GM18909 (cell line): ENCODE results near the gene SELP.
A peak's percentile ranks its signal among the peaks of the same experiment; 100 is the strongest.
"Not testable (repeated sequence)": the region's sequence is repeated elsewhere in the genome, so short reads cannot be mapped to it uniquely, and the experiment has no call there.

ENCODE experiments used
- ATAC-seq: cut with Tn5 transposase; IDR thresholded peaks from one replicate; pipeline ENCODE4 v1.9.1; 2021; ENCODE audit warnings: mild to moderate bottlenecking; ENCODE audit not compliant: unreplicated experiment, poor library complexity

The SELP gene

DNA sequence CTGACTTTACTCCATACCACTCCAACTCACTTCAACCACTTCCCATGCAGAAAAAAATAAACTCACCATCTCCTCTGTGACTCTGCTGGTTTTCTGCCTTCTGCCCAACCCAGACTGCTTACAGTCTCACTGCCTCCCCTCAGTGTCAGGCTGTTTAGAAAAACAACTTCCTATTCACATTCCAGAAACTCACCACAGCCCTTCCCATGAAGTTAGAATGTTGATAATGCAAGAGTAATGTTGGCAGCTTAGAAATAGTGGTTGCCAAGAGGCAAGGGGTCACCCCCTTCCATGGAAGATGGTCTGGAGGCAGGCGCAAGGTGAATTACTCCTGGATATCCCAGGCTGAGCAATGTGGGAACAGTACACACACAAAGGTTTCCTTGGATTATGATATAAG lies at the start of gene SELP:
SELP (minus strand) TSS at position 119 of the 400 bp plus-strand sequence; CDS start at position 69, 50 bp downstream.
- ATAC-seq = no peak

DNA sequence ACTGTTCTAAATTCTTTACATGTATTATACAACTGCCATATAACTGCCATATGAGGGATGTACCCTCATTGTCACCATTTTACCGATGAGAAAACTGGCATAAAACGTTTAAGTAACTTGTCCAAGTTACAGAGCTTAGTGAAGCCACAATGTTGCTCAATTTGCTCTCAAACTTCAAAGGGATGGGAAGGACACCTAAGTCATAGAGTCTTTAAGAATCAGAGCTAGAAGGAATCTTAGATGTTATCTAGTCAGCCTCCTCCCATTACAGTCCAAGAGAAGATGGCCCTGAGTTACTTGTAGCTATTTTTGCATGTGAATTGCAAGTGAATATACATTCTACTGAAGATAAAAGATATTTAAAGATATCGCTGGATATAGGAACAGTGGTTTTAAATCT lies 49.8 kb upstream of the SELP start:
- ATAC-seq = no peak

DNA sequence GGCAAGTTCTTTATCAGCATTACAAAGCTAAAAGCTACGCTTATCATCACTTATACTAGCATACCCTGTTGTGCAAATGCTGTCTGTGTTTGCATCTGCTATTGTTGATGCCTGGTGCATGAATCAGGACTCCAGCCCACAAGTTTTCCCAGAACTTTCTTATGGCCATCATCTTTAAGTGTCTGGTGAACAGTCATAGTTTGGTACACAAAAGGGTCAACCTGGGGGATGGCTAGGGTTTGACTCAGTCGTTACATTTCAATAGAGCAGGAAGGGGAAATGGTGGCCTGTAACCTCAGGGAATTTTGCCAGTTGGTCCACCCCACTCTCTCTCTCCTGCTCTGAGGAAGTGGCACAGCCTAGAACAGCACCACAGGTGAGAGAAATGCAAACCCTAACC lies 46.1 kb upstream of the SELP start:
- ATAC-seq = no peak

DNA sequence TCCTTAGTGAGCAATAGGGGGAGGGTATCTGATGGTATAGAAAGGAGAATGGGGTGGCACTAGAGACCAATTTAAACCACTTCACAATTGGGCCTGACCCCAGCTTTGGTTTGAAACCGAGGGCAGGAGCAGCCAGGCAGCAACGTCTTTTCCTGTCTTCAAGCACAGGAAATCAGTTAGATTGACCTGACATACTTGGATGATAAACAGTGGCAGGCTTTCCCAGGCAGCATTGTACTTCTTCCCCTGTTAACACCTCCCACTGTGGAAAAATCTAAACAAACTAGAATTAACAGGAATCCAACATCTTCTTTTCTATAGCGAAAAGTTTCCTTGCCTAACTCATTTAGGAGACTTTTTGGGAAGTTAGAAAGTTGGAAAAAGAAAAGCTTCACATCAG lies 40.9 kb upstream of the SELP start:
- ATAC-seq = no peak

DNA sequence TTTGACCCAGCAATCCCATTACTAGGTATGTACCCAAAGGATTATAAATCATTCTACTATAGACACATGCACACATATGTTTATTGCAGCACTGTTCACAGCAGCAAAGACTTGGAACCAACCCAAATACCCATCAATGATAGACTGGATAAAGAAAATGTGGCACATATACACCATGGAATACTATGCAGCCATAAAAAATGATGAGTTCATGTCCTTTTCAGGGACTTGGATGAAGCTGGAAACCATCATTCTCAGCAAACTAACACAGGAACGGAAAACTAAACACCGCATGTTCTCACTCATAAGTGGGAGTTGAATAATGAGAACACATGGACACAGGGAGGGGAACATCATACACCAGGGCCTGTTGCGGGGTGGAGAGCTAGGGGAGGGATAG lies 40.3 kb upstream of the SELP start:
- not testable (repeated sequence) for ATAC-seq

DNA sequence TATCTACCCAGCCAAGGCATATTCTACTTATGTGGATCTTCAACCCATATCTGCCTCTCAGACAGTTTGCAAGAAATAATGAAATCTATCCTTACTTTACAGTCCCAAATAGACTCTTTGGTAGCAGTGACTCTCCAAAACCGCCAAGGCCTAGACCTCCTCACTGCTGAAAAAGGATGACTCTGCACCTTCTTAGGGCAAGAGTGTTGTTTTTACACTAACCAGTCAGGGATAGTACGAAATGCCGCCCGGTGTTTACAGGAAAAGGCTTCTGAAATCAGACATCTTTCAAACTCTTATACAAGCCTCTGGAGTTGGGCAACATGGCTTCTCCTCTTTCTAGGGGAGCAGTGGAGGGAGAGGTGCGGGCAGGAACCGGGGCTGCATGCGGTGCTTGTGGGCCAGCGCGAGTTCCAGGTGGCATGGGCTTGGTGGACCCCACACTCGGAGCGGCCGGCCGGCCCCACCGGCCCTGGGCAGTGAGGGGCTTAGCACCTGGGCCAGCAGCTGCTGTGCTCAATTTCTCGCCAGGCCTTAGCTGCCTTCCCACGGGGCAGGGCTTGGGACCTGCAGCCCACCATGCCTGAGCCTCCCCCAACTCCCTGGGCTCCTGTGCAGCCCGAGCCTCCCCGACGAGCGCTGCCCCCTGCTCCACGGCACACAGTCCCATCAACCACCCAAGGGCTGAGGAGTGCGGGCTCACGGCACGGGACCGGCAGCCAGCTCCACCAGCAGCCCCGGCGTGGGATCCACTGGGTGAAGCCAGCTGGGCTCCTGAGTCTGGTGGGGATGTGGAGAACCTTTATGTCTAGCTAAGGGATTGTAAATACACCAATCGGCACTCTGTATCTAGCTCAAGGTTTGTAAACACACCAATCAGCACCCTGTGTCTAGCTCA lies 38.0 kb upstream of the SELP start:
- not testable (repeated sequence) for ATAC-seq

DNA sequence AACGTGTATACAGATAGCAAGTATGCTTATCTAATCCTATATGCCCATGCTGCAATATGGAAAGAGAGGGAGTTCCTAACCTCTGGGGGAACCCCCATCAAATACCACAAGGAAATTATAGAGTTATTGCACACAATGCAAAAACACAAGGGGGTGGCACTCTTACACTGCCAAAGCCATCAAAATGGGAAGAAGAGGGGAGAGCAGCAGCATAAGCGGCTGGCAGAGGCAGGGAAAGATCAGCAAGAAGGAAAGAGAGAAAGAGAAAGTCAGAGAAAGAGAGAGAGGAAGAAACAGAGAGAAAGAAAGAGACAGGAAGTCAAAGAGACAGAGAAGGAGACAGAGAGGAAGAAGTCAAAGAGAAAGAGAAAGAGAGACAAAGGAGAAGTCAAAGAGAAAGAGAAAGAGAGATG lies 37.3 kb upstream of the SELP start:
- peak; percentile 71 for ATAC-seq

DNA sequence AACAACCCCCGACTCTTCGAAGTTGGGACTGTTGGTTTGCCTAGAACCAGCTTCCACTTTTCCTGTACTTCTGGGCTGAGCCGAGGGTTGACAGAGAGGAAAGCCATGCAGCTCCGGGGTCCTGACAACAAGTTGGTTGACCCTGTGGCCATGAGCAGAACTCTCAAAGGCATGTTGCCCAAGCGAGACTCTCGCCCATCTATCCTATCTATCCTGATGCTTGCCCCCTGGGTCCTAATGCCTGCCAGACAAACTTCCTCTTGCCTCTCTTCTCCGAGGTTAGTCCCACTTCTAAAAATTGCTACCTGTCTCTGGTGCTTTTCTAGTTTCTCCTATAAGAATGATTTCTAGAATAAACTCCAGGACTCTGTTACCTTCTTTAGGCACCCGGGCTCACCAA lies 32.8 kb upstream of the SELP start:
- not testable (repeated sequence) for ATAC-seq

DNA sequence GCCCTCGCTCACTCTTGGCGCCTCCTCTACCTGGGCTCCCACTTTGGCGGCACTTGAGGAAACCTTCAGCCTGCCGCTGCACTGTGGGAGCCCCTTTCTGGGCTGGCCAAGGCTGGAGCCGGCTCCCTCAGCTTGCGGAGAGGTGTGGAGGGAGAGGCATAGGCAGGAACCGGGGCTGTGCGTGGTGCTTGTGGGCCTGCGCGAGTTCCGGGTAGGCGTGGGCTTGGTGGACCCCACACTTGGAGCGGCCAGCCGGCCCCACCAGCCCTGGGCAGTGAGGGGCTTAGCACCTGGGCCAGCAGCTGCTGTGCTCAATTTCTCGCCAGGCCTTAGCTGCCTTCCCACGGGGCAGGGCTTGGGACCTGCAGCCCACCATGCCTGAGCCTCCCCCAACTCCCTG lies 31.1 kb upstream of the SELP start:
- ATAC-seq = not testable (repeated sequence)

DNA sequence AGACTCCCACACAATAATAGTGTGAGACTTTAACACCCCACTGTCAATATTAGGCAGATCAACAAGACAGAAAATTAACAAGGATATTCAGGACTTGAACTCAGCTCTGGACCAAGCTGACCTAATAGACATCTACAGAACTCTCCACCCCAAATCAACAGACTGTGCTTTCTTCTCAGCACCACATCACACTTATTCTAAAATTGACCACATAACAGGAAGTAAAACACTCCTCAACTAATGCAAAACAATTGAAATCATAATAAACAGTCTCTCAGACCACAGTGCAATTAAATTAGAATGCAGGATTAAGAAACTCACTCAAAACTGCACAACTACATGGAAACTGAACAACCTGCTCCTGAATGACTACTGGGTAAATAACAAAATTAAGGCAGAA lies 28.9 kb upstream of the SELP start:
- ATAC-seq = not testable (repeated sequence)

DNA sequence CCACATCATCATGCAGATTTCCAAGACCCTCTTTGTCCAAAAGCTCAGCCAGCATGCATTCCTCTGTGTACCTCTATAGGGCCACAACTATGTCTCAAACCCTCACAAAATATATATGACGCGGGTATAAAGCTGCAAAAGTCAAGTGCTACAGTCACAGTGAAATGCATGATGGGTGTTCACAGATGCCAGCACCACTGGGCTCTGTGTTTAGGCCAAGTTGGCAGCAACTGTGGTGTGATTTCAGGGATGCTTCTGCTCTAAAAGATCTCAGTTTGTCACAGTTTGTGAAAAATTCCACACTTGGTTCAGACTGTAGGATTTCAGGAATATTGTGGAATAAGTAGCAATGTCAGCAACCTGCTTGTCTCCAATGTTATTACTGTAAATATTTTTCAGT lies 23.9 kb upstream of the SELP start:
- no peak for ATAC-seq

DNA sequence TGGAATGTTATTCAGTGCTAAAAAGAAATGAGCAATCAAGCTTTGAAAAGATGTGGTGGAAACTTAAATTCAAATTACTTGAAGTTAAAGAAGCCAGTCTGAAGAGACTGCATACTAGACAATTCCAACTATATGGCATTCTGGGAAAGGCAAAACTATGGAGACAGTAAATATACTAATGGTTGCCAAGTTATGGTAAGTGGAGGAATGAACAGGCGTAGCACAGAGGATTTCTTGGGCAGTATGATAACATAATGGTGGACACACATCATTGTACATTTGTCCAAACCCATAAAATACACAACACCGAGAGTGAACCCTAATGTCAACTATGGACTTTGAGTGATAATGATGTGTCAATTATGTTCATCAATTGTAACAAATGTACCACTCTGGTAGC lies 21.1 kb upstream of the SELP start:
- no peak for ATAC-seq

DNA sequence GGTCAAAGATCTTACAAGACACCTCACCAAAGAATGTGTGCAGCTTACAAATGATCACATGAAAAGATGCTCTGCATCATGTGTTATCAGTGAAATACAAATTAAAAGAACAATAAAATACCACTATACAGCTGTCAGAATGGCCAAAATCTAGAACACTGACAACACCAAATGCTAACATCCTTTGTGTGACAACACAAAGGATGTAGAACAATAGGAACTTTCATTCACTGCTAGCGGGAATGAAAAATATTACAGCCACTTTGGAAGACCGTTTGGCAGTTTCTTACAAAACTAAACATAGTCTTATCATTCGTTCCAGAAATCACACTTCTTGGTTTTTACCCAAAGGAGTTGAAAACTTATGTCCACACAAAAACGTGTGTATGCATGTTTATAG lies 20.6 kb upstream of the SELP start:
- ATAC-seq = no peak

DNA sequence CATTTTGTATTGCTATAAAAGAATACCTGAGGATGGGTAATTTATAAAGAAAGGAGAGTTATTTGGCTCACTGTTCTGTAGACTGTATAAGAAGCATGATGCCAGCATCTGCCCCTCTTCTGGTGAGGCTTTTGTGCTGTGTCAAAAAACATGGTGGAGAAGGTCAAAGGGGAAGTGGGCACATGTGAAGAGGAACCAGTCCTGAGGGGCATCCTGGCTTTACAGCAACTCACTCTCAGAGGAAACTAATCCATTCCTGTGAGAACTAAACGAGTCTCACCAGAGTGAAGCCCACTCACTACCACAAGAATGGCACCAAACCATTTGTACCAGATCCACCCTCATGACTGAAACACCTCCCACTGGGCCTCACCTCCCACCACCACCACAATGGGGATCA lies 18.8 kb upstream of the SELP start:
- ATAC-seq = no peak

DNA sequence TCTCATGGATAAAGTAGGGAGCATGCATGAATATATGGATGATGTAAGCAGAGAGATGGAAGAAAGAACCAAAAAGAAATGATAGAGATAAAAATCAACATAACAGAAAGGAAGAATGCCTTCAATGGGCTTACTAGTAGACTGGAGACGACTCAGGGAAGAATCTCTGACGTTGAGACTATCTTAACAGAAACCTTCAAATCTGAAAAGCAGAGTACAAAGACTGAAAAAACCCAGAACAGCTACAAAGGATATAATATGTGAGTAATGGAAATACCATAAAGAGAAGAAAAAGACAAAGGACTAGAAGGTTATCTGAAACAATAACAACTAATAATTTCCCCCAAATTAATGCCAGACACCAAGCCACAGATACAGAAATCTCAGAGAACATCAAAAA lies 18.3 kb upstream of the SELP start:
- ATAC-seq = no peak

DNA sequence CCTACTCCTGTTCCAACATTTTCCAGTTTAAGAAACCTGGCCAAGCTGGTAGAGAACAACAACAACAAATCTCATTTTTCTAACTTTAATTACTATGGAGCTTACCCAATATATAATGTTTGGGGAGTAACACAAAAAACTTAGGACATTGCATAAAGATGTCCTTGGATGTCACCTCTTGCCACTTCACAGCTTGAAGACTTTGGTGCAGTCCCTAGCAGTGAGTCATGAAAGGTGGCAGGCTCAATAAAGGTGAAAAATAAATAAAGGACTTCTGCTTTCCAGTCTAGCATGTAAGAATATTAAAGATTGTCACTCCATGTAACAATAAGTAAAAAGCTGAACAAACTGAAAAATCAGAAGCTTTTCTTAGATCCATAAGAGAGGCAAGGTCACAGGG lies 17.6 kb upstream of the SELP start:
- ATAC-seq = no peak

DNA sequence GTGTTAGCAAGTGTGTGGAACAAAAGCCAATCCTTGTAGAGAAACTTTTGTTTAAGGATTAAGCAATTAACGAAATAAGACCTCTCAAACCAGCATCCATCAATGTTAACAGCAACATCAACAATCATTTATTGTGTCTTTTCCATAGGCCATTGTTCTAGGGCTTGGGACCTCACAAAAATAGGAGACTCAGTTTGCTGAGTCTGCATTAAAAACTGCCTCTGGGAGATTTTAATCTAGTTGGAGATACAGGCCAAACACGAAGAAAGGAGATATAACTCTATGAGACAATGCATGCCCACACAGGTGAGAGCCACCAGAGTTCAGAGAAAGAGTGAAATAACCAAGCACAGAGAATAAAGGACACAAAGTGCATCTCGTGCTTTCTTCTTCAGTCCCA lies 14.4 kb upstream of the SELP start:
- ATAC-seq = no peak

DNA sequence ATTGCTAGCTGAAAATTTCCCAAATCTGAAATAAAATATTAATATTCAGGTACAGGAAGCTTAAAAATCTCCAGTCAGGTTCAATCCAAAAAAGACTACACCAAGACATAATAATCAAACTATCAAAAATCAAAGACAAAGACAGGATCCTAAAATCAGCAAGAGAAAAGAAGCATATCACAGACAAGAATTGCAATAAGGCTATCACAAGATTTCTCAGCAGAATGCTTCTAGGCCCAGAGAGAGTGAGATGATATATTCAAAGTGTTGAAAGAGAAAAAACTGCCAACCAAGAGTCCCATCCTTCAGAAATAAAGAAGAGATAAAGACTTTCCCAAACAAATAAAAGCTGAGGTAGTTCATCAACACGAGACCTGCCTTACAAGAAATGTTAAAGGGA lies 5.0 kb upstream of the SELP start:
- ATAC-seq = no peak

DNA sequence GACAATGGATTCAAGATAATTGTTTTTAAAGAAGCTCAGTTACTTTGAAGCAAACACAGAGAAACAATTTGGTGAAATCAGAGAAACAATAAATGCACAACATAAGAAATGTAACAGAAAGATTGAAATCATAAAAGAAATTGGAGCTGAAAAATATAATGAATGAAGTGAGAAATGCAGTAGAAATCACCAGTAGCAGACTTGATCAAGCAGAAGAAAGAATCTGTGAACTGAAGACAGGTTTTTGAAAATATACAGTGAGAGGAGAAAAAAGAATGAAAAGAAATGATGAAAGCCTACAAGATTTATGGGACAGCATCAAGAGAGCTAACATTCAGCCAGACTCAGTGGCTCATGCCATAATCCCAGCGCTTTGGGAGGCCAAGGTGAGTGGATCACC lies 4.2 kb upstream of the SELP start:
- ATAC-seq = no peak

DNA sequence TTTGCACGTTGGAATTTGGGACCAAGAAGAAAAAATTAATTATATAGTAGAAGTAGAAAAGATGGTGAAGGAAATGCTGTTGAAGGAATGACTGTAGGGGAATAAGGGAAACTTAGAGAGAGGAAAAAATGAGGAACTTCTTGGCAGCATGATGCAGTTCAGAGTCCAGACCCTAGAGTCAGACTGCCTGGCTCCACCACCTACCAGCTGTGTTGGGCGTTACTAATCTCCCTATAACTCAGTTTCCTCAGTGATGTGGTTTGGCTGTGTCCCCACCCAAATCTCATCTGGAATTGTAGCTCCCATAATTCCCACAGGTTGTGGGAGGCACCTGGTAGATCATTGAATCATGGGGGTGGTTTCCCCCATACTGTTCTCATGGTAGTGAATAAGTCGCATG lies 1.3 kb upstream of the SELP start:
- ATAC-seq = no peak

DNA sequence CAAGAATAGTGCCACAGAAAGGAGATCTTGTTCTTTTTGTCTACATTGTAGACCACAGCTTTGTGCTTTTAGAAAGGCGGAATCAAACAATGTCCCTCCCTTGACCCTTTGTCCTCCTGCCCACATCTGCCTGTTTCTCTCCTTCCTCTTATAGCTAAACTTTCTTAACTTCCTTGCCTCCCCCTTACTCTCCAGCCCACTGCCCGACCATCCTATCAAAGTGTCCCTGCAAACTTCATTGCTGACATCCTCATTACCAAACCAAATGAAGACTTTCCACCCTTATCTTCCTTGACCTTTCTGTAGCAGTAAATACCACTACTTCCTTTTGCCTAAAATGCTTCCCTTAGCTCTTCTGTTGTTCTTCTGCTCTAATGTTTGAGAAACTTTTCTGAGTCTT lies 5.0 kb downstream of the SELP start:
- ATAC-seq = no peak

DNA sequence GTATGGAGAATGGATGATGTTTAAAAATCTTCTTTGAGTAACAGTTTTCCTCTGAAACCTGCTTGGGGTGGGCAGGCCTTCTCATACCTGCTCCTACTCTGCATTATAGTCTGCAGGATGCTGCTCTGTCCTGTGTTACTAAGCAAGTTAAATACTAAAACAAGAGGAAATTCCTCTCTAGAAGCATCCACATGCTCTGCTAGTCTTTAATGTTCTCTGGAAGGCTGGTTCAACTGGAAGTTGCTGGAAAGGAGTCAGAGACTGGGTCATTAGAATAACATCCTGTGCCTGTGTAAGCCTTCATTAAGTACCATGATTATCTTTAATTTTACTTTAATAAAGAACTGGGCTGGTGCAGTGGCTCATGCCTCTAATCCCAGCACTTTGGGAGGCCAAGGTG lies 5.8 kb downstream of the SELP start:
- ATAC-seq = no peak
